Ascending aorta (tissue), 2 donors: ENCODE measurements around the gene PSD. TPM values are rescaled to one million over a fixed set of nuclear protein-coding genes. Genes with fewer than 3 reads are reported as not detected.
A peak's percentile ranks its signal among the peaks of the same experiment; 100 is the strongest.
"Not testable (repeated sequence)": the region's sequence is repeated elsewhere in the genome, so short reads cannot be mapped to it uniquely, and the experiment has no call there.

Experiments
- DNase-seq, 2 donors: peaks; one replicate each; pipeline ENCODE4 v3.0.0-alpha.2; 2019; ENCODE audit warnings: low spot score in 2 of 2
- H3K27ac ChIP-seq, 2 donors: fragments of 200-600 bp; sonication (generic); one replicate each; pipeline ENCODE4 v1.5.1; 2016 to 2017; ENCODE audit warnings: mild to moderate bottlenecking in 1 of 2
- H3K27me3 ChIP-seq: fragments of 200-600 bp; sonication (generic); one replicate; pipeline ENCODE4 v1.5.1; 2017
- H3K36me3 ChIP-seq, 2 donors: fragments of 200-600 bp; sonication (generic); one replicate each; pipeline ENCODE4 v1.5.1; 2016
- H3K4me1 ChIP-seq, 2 donors: fragments of 200-600 bp; sonication (generic); one replicate each; pipeline ENCODE4 v1.5.1; 2016 to 2017; ENCODE audit warnings: mild to moderate bottlenecking in 1 of 2
- H3K4me3 ChIP-seq, 2 donors: fragments of 200-600 bp; sonication (generic); one replicate each; pipeline ENCODE4 v1.5.1; 2016 to 2017; ENCODE audit warnings: mild to moderate bottlenecking in 1 of 2
- H3K9me3 ChIP-seq, 2 donors: fragments of 200-600 bp; sonication (generic); one replicate each; pipeline ENCODE4 v1.5.1; 2016
- intact Hi-C: fragments of 100-400 bp; cut with DNase I; formaldehyde crosslinking; loops from one replicate; pipeline ENCODE4 v1.15.1; 2023
- total RNA-seq: library from RNA; depleted of rRNA; stranded (reverse); fragments of >200 nt; gene quantifications from one replicate; pipeline ENCODE4 v1.1.0, GENCODE V29; 2016
- TF ChIP-seq, protein P1 (sequence below), 3 experiments: fragments of 200-600 bp in 2 of 3; fragments of 450-650 bp in 1 of 3; sonication (generic) in 2 of 3; IDR thresholded peaks; one replicate each; pipeline ENCODE4 v1.5.1; 2016 to 2019; ENCODE audit warnings: antibody characterized with exemption in 3 of 3, mild to moderate bottlenecking in 1 of 3, moderate library complexity in 1 of 3

PSD gene
- total RNA-seq, 1 donor from 2014 or later: not detected

- Histone ChIP-seq H3K27me3 (no peaks in the 10 kb centered on the region), H3K36me3 (no peaks in the 10 kb centered on the region), H3K4me3 (no peak overlapping the region), H3K27ac (no peak overlapping the region), H3K4me1 (peaks cover 0 to 9% of the 10 kb centered on the region in 2 donors), H3K9me3 (no peaks in the 10 kb centered on the region)
- no peak for DNase-seq
- intact Hi-C loops: no loop called here
- TF ChIP-seq, protein P1, sequence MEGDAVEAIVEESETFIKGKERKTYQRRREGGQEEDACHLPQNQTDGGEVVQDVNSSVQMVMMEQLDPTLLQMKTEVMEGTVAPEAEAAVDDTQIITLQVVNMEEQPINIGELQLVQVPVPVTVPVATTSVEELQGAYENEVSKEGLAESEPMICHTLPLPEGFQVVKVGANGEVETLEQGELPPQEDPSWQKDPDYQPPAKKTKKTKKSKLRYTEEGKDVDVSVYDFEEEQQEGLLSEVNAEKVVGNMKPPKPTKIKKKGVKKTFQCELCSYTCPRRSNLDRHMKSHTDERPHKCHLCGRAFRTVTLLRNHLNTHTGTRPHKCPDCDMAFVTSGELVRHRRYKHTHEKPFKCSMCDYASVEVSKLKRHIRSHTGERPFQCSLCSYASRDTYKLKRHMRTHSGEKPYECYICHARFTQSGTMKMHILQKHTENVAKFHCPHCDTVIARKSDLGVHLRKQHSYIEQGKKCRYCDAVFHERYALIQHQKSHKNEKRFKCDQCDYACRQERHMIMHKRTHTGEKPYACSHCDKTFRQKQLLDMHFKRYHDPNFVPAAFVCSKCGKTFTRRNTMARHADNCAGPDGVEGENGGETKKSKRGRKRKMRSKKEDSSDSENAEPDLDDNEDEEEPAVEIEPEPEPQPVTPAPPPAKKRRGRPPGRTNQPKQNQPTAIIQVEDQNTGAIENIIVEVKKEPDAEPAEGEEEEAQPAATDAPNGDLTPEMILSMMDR (IDR thresholded peaks at IDR 0.05): no peak
These were observed 37.4 kb upstream of the PSD start for GRCh38 chr10:102455893-102456471.

- H3K27ac ChIP-seq, DNase-seq, H3K27me3 ChIP-seq, H3K4me1 ChIP-seq, intact Hi-C loops, H3K9me3 ChIP-seq, H3K36me3 ChIP-seq, H3K4me3 ChIP-seq: not testable (repeated sequence)
These were observed 36.3 kb upstream of the PSD start for GRCh38 chr10:102454662-102455487.

DNA sequence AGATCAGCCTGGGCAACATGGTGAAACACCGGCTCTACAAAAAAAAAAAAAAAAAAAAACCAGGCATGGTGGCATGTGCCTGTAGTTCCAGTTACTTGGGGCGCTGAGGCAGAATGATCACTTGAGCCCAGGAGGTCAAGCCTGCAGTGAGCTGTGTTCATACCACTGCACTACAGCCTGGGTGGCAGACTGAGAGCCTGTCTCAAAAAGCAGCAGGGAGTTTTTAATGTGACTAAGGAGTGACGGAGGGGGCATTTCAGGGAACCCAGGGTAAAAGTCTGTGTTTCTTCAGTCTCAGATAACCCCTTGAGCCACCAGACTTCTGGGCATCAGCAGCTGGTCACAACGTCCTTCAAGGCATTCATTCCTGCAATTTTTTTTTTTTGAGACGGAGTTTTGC lies 34.9 kb upstream of the PSD start:
- Histone ChIP-seq H3K4me1 (peaks cover 5 to 12% of the 10 kb centered on the region in 2 donors), H3K27me3 (no peaks in the 10 kb centered on the region), H3K36me3 (no peaks in the 10 kb centered on the region), H3K9me3 (no peaks in the 10 kb centered on the region), H3K4me3 (no peak overlapping the region), H3K27ac (peak overlapping the region; percentile 21 to 54)
- intact Hi-C loops: no loop called here
- no peak for DNase-seq
- TF ChIP-seq, protein P1 (IDR thresholded peaks at IDR 0.05): no peak

- Histone ChIP-seq H3K27me3 (no peaks in the 10 kb centered on the region), H3K27ac (peak overlapping the region; percentile 21 to 54), H3K4me1 (peaks cover 5 to 12% of the 10 kb centered on the region in 2 donors), H3K36me3 (no peaks in the 10 kb centered on the region), H3K9me3 (no peaks in the 10 kb centered on the region), H3K4me3 (no peak overlapping the region)
- DNase-seq: peak; percentile 51 to 78
- intact Hi-C loops: no loop called here
- TF ChIP-seq, protein P1 (IDR thresholded peaks at IDR 0.05): no peak
These were observed 34.2 kb upstream of the PSD start for GRCh38 chr10:102452672-102453340.

DNA sequence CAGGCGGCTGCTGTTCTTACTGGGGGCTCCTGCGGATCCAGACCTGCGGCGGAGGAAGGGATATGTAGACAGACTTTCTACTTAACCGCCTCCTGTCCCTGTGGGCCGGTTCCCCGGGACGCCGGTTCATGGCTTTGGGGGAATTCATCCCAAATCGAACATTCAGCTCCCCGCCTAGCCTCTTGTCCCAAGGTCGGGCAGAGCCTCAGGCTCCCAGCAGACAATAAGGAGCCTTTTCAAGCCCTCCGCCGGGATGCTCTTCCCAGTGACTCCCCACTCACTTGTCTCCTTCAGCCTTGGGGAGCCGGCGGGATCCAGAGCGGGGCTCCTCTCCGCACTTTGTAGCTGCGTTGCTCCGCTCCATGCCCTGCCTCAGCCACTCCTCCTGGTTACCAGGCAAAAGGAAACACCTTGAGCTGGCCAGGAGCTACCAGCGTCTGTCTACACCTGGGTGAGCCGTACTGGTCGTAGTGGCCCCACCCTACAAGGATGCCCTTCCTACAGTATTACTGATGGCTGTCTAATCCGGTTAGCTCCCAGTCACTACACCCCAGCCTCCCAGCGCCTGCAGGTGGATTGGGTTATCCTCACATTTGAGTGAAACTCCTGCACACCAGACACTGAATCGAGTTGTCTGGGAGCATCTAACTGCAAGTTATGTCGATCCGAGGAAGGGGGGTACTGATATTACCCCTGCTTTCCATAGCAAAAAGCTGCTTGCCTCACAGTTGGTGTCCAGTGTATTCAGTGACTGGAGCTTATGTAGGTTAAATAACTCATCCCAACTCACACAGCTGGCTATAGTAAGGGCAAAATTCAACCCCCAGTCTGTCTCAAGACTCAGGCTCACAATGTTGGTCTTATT lies 32.8 kb upstream of the PSD start, which contains the start of gene C10orf95:
C10orf95 (minus strand) TSS at position 439 of the 865 bp plus-strand sequence. CDS start 450 bp downstream, outside the sequence.
- H3K9me3 ChIP-seq: no peaks in the 10 kb centered on the region
- no peaks in the 10 kb centered on the region for H3K27me3 ChIP-seq
- TF ChIP-seq, protein P1 (IDR thresholded peaks at IDR 0.05): no peak
- DNase-seq: no peak
- H3K4me1 ChIP-seq: peaks cover 5 to 12% of the 10 kb centered on the region in 2 donors
- H3K27ac ChIP-seq: peak within 1 kb of the TSS; percentile 77 to 87
- intact Hi-C loops: loop anchor here (2.0 kb wide), 1 partner anchor 51 kb away; the partner anchor contains the start of genes ACTR1A and SUFU
- H3K36me3 ChIP-seq: no peaks in the 10 kb centered on the region
- peak within 1 kb of the TSS; percentile 89 to 94 for H3K4me3 ChIP-seq
